K562 (cell line): ENCODE data around the gene MARCO. TPM values are rescaled to one million over a fixed set of nuclear protein-coding genes. Genes with fewer than 3 reads are reported as not detected.

Source experiments
- ATAC-seq: fragments of 200-7000 bp; cut with Tn5 transposase; 3 replicates; pipeline ENCODE4 v1.9.1; 2020; ENCODE audit warnings: moderate library complexity
- BruUV-seq: library from RNA; stranded (reverse); fragments of 400-500 nt; replicated peaks from 2 replicates; lab custom pipeline; 2021; lab: Mats Ljungman, UMichigan
- CTCF ChIA-PET: fragments of 300-600 bp; formaldehyde crosslinking; extraction: SDS; loops from one replicate; lab custom pipeline; 2021; ENCODE audit warnings: low intra/inter-chr PET ratio; lab: Yijun Ruan, JAX
- POLR2A ChIA-PET: fragments of 300-600, 350-650 bp; sonication (Branson Sonifier 250); formaldehyde crosslinking; extraction: SDS; loops from one replicate; lab custom pipeline; 2021; ENCODE audit warnings: antibody characterized with exemption, inconsistent platforms; lab: Yijun Ruan, JAX
- DNase-seq, 4 experiments: peaks; one replicate each; pipeline versions ENCODE4 v3.0.0 to v3.0.0-alpha.2; 2011 to 2018; ENCODE audit warnings: low spot score in 3 of 4, mixed read lengths in 3 of 4; ENCODE audit errors: extremely low read depth in 1 of 4
- FAIRE-seq: peaks from 2 replicates; lab custom pipeline; 2011; peaks lifted over from hg19 to GRCh38; lab: Jason Lieb, UNC
- H2AFZ ChIP-seq: 2 replicates; pipeline ENCODE4 v1.6.0; 2011; ENCODE audit warnings: low read depth, low read length, control low read depth, inconsistent platforms
- H3K27ac ChIP-seq: fragments of 200-600 bp; 3 replicates; pipeline ENCODE4 v1.8.0; 2011; ENCODE audit warnings: low read depth, mild to moderate bottlenecking, control low read depth, inconsistent platforms, low read length, moderate library complexity, mixed read lengths; ENCODE audit errors: extremely low read depth
- H3K27me3 ChIP-seq, 2 experiments: fragments of 300-600 bp in 1 of 2; 2 replicates in 1 of 2; 3 replicates in 1 of 2; pipeline versions ENCODE4 v1.6.0 to v1.8.0; 2011; ENCODE audit warnings: inconsistent platforms in 2 of 2, low read length in 2 of 2, mild to moderate bottlenecking in 1 of 2, mixed read lengths in 1 of 2, moderate library complexity in 1 of 2; ENCODE audit not compliant: control insufficient read depth in 2 of 2, insufficient read depth in 2 of 2
- H3K36me3 ChIP-seq: fragments of 300-600 bp; 3 replicates; pipeline ENCODE4 v1.8.0; 2011; ENCODE audit warnings: mild to moderate bottlenecking, low read length, inconsistent platforms; ENCODE audit not compliant: control insufficient read depth, insufficient read depth
- H3K4me1 ChIP-seq, 2 experiments: fragments of 200-600 bp in 1 of 2; replicated peaks in 1 of 2; 2 replicates in 1 of 2; 3 replicates in 1 of 2; pipeline versions ENCODE4 v1.5.1 to v1.8.0; 2011; ENCODE audit warnings: inconsistent platforms in 2 of 2, low read length in 2 of 2, mild to moderate bottlenecking in 1 of 2, mixed read lengths in 1 of 2, moderate library complexity in 1 of 2; ENCODE audit not compliant: control insufficient read depth in 2 of 2, insufficient read depth in 2 of 2
- H3K4me2 ChIP-seq: 2 replicates; pipeline ENCODE4 v1.6.1; 2011; ENCODE audit warnings: low read length, control low read depth, inconsistent platforms, mixed read lengths; ENCODE audit not compliant: insufficient read depth
- H3K4me3 ChIP-seq: fragments of 200-600 bp; sonication (generic), shearing (Covaris generic); 2 replicates; pipeline ENCODE4 v1.5.1; 2016; ENCODE audit warnings: control low read depth, inconsistent platforms
- H3K79me2 ChIP-seq: fragments of 200-600 bp; 3 replicates; pipeline ENCODE4 v1.8.0; 2011; ENCODE audit warnings: low read length, inconsistent platforms; ENCODE audit not compliant: control insufficient read depth, insufficient read depth
- H3K9ac ChIP-seq, 2 experiments: 2 replicates each; pipeline versions ENCODE4 v1.6.0 to v1.6.1; 2011; ENCODE audit warnings: low read depth in 2 of 2, low read length in 2 of 2, control low read depth in 1 of 2, inconsistent platforms in 1 of 2, mild to moderate bottlenecking in 1 of 2, mixed read lengths in 1 of 2; ENCODE audit not compliant: insufficient read depth in 1 of 2
- H3K9me1 ChIP-seq: one replicate; pipeline ENCODE4 v1.6.0; 2011; ENCODE audit warnings: inconsistent platforms, mild to moderate bottlenecking, low read length, moderate library complexity; ENCODE audit not compliant: control insufficient read depth, insufficient read depth
- H3K9me3 ChIP-seq: replicated peaks from 2 replicates; pipeline ENCODE4 v1.5.1; 2011; ENCODE audit warnings: low read depth, low read length, inconsistent platforms; ENCODE audit not compliant: control insufficient read depth, insufficient read depth
- H4K20me1 ChIP-seq: replicated peaks from 2 replicates; pipeline ENCODE4 v1.6.1; 2011; ENCODE audit warnings: low read length, inconsistent platforms, mixed read lengths; ENCODE audit not compliant: control insufficient read depth, insufficient read depth
- CBX5 ChIP-seq: IDR thresholded peaks from 2 replicates; pipeline ENCODE4 v1.6.1; 2014; ENCODE audit warnings: low read depth, borderline replicate concordance
- MBD2 ChIP-seq: sonication (generic); IDR thresholded peaks from 2 replicates; pipeline ENCODE4 v1.6.1; 2016; ENCODE audit warnings: low read depth, borderline replicate concordance
- TAL1 ChIP-seq: fragments of 450-650 bp; IDR thresholded peaks from 2 replicates; pipeline ENCODE4 v1.6.1; 2016; ENCODE audit warnings: mild to moderate bottlenecking
- TARDBP ChIP-seq: fragments of 450-650 bp; IDR thresholded peaks from 2 replicates; pipeline ENCODE4 v1.6.1; 2016
- TEAD4 ChIP-seq, 2 experiments: sonication (generic) in 1 of 2; formaldehyde crosslinking in 1 of 2; IDR thresholded peaks; 2 replicates each; pipeline versions ENCODE4 v1.6.1 to v1.8.0; 2012 to 2022; ENCODE audit warnings: borderline replicate concordance in 1 of 2, inconsistent platforms in 1 of 2, low read length in 1 of 2, mild to moderate bottlenecking in 1 of 2, missing genetic modification reagents in 1 of 2
- TSC22D4 ChIP-seq: fragments of 450-650 bp; IDR thresholded peaks from 2 replicates; pipeline ENCODE4 v1.6.1; 2016; ENCODE audit warnings: missing genetic modification characterization, missing biosample characterization, control low read depth
- ZBTB7A ChIP-seq: IDR thresholded peaks from 2 replicates; pipeline ENCODE4 v1.6.1; 2011; ENCODE audit warnings: low read depth, mild to moderate bottlenecking, low read length, moderate library complexity, borderline replicate concordance; ENCODE audit not compliant: control insufficient read depth
- ZNF282 ChIP-seq: sonication (generic); formaldehyde crosslinking; IDR thresholded peaks from 2 replicates; pipeline ENCODE4 v1.8.1; 2023; ENCODE audit warnings: missing genetic modification reagents
- ZNF785 ChIP-seq: fragments of 250-450 bp; sonication (Bioruptor Pico); IDR thresholded peaks from 2 replicates; pipeline ENCODE4 v1.4.0; 2020; ENCODE audit warnings: mild to moderate bottlenecking
- WGBS: fragments of 100-300 bp; shearing (Covaris generic); methylation state at CpG from one replicate; pipeline ENCODE4 v1.1.6; 2016; ENCODE audit warnings: low coverage, mixed read lengths; ENCODE audit not compliant: insufficient coverage; ENCODE audit errors: missing lambda C conversion rate; 5-methylcytosine and 5-hydroxymethylcytosine counted together
- in situ Hi-C: fragments of 300-500 bp; cut with MboI; formaldehyde crosslinking; loops from 4 replicates; pipeline ENCODE4 v1.15.0; 2018; ENCODE audit warnings: inconsistent platforms, mixed read lengths
- intact Hi-C: fragments of 100-400 bp; cut with micrococcal nuclease; formaldehyde crosslinking; loops from 2 replicates; pipeline ENCODE4 v1.14.2; 2022
- polyA plus RNA-seq, 8 experiments: library from polyadenylated mRNA; depleted of rRNA in 4 of 8; stranded (reverse) in 5 of 8; unstranded in 3 of 8; fragments of >200 nt; fragmentation: Nextera tagmentation in 2 of 8; fragmentation: Illumina TruSeq in 1 of 8; extraction: Ambion mirVana in 2 of 8; extraction: Trizol in 1 of 8; gene quantifications; 2 replicates each; pipeline versions ENCODE4 v1.2.1 to v1.2.3, GENCODE V29; 2011 to 2014; ENCODE audit warnings: inconsistent platforms in 1 of 8, missing spikeins in 1 of 8
- total RNA-seq, 7 experiments: library from RNA; depleted of rRNA in 6 of 7; stranded (reverse); fragments of >200 nt in 6 of 7; fragmentation: Illumina TruSeq in 2 of 7; extraction: Trizol in 2 of 7; gene quantifications; 2 replicates each; pipeline versions ENCODE4 v1.2.1 to v1.2.3, GENCODE V29; 2011 to 2021; ENCODE audit warnings: low replicate concordance in 1 of 7
- TF ChIP-seq, protein P1 (sequence below): fragments of 250-450 bp; sonication (Bioruptor Pico); IDR thresholded peaks from 2 replicates; pipeline ENCODE4 v1.4.0; 2020; ENCODE audit warnings: mild to moderate bottlenecking
- TF ChIP-seq, protein P2 (sequence below): fragments of 250-450 bp; sonication (Bioruptor Pico); IDR thresholded peaks from 2 replicates; pipeline ENCODE4 v1.4.0; 2020
- TF ChIP-seq, protein P3 (sequence below): sonication (generic); formaldehyde crosslinking; IDR thresholded peaks from 2 replicates; pipeline ENCODE4 v1.8.0; 2022; ENCODE audit warnings: missing genetic modification reagents, mild to moderate bottlenecking, borderline replicate concordance

The MARCO gene
- total and polyA plus RNA-seq, 9 of the 15 experiments (the other 6 are each of a cell fraction or from before 2014, with no cell fraction given) = 0.31 TPM; not detected in 8

DNA sequence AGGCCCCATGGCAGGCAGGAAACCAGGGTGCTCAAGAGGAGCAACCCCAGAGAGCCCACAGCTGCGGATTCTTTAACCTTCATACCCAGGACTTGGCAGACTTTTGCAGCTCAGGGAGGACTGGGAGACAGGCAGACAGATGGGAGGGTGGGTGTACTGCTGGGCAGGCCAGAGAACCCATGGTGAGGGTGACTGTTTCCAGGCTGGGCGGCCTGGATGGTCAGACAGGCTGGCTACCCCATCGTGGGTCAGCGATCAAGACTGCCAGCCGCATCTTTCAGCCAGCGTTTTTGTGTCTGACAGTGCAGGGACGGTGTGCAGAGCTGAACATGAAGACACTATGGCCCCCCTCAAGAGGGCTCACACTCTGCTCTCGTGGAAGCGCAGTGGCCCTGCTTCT lies 82.2 kb downstream of the MARCO start:
- Histone ChIP-seq H2AFZ (no peak overlapping the region), H3K9me1 (no peaks in the 10 kb centered on the region), H3K4me2 (no peak overlapping the region), H3K27me3 (peaks cover 0 to 16% of the 10 kb centered on the region in 2 experiments; a peak in 3 of 5 replicates), H3K9ac (no peak overlapping the region), H3K9me3 (no peaks in the 10 kb centered on the region), H3K36me3 (no peaks in the 10 kb centered on the region), H3K4me3 (no peak overlapping the region), H3K27ac (no peak overlapping the region), H3K79me2 (no peaks in the 10 kb centered on the region), H4K20me1 (no peaks in the 10 kb centered on the region), H3K4me1 (no peaks in the 10 kb centered on the region)
- DNase-seq (no peak), FAIRE-seq (no peak), ATAC-seq (no peak)
- POLR2A ChIA-PET = interaction anchor here (0.9 kb wide), 1 partner anchor 10 kb away, joined by 4 read pairs; no protein-coding TSS in a partner anchor
- 0% methylated on average over 9 of the region's 9 CpGs for WGBS
- no TSS peak for BruUV-seq
- in situ Hi-C loops = loop anchor here (25.0 kb wide), 1 partner anchor 263 kb away; no protein-coding TSS in a partner anchor
- CTCF ChIA-PET = no interaction called here
- intact Hi-C loops = loop anchor here (10.0 kb wide), 1 partner anchor 451 kb away; no protein-coding TSS in a partner anchor
- TF ChIP-seq MBD2 (no peak), CBX5 (no peak), TARDBP (no peak), TSC22D4 (tag) (no peak), TEAD4 (IDR thresholded peaks at IDR 0.05; ENCODE audit: low read length) (no peak), TEAD4 (CRISPR knock-in tag; IDR thresholded peaks at IDR 0.05; ENCODE audit: borderline replicate concordance) (no peak), TAL1 (no peak), ZNF785 (CRISPR knock-in tag) (no peak), ZBTB7A (no peak), ZNF282 (CRISPR knock-in tag) (no peak)
- TF ChIP-seq, protein P1, sequence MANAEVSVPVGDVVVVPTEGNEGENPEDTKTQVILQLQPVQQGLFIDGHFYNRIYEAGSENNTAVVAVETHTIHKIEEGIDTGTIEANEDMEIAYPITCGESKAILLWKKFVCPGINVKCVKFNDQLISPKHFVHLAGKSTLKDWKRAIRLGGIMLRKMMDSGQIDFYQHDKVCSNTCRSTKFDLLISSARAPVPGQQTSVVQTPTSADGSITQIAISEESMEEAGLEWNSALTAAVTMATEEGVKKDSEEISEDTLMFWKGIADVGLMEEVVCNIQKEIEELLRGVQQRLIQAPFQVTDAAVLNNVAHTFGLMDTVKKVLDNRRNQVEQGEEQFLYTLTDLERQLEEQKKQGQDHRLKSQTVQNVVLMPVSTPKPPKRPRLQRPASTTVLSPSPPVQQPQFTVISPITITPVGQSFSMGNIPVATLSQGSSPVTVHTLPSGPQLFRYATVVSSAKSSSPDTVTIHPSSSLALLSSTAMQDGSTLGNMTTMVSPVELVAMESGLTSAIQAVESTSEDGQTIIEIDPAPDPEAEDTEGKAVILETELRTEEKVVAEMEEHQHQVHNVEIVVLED = no peak
- TF ChIP-seq, protein P2, sequence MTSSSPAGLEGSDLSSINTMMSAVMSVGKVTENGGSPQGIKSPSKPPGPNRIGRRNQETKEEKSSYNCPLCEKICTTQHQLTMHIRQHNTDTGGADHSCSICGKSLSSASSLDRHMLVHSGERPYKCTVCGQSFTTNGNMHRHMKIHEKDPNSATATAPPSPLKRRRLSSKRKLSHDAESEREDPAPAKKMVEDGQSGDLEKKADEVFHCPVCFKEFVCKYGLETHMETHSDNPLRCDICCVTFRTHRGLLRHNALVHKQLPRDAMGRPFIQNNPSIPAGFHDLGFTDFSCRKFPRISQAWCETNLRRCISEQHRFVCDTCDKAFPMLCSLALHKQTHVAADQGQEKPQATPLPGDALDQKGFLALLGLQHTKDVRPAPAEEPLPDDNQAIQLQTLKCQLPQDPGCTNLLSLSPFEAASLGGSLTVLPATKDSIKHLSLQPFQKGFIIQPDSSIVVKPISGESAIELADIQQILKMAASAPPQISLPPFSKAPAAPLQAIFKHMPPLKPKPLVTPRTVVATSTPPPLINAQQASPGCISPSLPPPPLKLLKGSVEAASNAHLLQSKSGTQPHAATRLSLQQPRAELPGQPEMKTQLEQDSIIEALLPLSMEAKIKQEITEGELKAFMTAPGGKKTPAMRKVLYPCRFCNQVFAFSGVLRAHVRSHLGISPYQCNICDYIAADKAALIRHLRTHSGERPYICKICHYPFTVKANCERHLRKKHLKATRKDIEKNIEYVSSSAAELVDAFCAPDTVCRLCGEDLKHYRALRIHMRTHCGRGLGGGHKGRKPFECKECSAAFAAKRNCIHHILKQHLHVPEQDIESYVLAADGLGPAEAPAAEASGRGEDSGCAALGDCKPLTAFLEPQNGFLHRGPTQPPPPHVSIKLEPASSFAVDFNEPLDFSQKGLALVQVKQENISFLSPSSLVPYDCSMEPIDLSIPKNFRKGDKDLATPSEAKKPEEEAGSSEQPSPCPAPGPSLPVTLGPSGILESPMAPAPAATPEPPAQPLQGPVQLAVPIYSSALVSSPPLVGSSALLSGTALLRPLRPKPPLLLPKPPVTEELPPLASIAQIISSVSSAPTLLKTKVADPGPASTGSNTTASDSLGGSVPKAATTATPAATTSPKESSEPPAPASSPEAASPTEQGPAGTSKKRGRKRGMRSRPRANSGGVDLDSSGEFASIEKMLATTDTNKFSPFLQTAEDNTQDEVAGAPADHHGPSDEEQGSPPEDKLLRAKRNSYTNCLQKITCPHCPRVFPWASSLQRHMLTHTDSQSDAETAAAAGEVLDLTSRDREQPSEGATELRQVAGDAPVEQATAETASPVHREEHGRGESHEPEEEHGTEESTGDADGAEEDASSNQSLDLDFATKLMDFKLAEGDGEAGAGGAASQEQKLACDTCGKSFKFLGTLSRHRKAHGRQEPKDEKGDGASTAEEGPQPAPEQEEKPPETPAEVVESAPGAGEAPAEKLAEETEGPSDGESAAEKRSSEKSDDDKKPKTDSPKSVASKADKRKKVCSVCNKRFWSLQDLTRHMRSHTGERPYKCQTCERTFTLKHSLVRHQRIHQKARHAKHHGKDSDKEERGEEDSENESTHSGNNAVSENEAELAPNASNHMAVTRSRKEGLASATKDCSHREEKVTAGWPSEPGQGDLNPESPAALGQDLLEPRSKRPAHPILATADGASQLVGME (CRISPR knock-in tag) = no peak
- TF ChIP-seq, protein P3, sequence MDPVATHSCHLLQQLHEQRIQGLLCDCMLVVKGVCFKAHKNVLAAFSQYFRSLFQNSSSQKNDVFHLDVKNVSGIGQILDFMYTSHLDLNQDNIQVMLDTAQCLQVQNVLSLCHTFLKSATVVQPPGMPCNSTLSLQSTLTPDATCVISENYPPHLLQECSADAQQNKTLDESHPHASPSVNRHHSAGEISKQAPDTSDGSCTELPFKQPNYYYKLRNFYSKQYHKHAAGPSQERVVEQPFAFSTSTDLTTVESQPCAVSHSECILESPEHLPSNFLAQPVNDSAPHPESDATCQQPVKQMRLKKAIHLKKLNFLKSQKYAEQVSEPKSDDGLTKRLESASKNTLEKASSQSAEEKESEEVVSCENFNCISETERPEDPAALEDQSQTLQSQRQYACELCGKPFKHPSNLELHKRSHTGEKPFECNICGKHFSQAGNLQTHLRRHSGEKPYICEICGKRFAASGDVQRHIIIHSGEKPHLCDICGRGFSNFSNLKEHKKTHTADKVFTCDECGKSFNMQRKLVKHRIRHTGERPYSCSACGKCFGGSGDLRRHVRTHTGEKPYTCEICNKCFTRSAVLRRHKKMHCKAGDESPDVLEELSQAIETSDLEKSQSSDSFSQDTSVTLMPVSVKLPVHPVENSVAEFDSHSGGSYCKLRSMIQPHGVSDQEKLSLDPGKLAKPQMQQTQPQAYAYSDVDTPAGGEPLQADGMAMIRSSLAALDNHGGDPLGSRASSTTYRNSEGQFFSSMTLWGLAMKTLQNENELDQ (CRISPR knock-in tag) = no peak
